A172 (cell line): ENCODE data around the gene EXOC6B. TPM values are rescaled to one million over a fixed set of nuclear protein-coding genes. Genes with fewer than 3 reads are reported as not detected.

ENCODE experiments used
- DNase-seq: peaks from one replicate; pipeline ENCODE4 v3.0.0-alpha.2; 2015; ENCODE audit warnings: low spot score
- total RNA-seq: library from RNA; depleted of rRNA; stranded (reverse); fragments of >200 nt; shearing (Covaris generic); gene quantifications from 2 replicates; pipeline ENCODE4 v1.2.3, GENCODE V29; 2014

Gene EXOC6B
- total RNA-seq, 1 experiment from 2014 or later, result 26.1 TPM

- no peak for DNase-seq
Measured at GRCh38 chr2:72789241-72789640, 36.6 kb downstream of the EXOC6B start.

DNA sequence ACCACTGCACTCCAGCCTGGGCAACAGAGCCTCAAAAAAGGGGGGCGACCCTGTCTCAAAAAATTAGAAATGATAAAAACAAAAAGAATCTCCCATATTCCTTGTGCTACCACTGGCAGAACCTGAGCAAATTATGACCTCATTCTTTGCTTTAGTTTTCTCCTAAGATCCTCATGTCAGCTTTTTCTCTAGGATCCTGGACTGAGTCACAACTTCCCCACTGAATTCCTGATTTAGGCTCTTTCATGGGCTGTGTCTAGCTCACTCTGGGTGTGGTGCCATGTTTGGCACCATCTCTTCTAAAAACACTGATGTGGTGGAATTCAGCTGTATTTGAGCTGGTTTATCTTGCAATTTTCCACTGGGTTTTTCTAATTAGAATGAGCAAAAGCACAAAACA lies 37.1 kb downstream of the EXOC6B start:
- DNase-seq, result peak; percentile 78

DNA sequence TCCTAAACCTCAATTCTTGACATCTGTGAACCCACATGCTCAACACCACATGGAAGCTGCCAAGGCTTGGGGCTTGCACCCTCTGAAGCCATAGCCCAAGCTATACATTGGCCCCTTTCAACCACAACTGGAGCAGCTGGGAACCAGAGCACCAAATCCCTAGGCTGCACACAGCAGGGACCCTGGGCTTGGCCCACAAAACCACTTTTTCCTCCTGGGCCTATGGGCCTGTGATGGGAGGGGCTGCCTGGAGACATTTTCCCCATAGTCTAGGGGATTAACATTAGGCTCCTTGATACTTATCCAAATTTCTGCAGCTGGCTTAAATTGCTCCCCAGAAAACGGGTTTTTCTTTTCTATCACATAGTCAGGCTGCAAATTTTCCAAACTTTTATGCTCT lies 40.3 kb downstream of the EXOC6B start:
- no peak for DNase-seq

DNA sequence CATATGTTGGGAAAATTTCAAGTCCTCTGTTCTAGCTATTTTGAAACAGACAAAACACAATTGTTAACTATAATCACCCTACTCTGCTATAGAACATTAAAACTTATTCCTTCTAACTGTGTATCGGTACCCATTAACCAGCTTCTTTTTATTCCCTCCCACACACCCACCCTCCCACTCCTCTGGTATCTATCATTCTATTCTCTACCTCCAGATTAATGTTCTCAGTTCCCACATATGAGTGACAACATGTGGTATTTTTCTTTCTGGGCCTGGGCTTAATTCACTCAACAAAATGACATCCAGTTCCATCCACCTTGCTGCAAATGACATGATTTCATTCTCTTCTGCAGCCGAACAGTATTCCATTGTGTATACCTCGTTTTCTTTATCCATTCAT lies 43.3 kb downstream of the EXOC6B start:
- DNase-seq, result no peak

DNA sequence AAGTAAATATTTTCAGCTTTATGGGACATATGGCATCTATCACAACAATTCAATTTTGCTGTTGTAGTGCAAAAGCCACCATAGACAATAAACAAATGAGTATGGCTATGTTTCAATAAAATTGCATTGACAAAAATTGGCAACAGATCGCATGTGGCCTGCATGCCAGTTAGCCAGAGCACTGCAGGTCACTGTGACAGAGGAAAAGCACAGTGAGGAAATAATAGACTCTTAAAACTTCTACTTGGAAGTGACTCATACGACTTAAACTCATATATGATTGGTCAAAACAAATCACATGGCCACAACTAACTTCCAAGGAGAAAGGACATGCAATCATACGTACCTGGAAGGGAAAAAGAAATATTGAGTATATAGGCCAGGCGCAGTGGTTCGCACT lies 44.4 kb downstream of the EXOC6B start:
- peak; percentile 67 for DNase-seq

DNA sequence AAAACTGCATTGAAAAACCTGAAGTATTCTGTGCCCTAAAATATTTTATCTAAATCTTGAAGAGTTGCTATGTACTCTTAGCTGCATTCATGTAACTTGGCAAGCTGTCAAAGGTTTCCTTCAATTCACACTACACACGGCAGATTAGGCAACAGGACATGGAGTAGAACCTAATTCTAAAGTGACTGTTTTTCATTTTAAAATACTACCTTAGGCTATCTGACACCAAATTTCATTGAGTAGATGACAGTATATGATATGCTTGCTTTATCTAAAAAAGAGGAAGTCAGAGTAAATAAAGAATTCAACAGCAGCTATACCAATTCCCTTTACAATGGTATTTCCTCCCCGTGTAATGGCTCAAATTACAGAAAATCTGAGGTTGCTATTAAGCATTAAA lies 45.4 kb downstream of the EXOC6B start:
- no peak for DNase-seq

GRCh38 chr2:72779495-72779894 lies 46.3 kb downstream of the EXOC6B start:
- DNase-seq, result no peak

- DNase-seq, result peak; percentile 65
Measured at GRCh38 chr2:72778410-72778809, 47.4 kb downstream of the EXOC6B start.

DNA sequence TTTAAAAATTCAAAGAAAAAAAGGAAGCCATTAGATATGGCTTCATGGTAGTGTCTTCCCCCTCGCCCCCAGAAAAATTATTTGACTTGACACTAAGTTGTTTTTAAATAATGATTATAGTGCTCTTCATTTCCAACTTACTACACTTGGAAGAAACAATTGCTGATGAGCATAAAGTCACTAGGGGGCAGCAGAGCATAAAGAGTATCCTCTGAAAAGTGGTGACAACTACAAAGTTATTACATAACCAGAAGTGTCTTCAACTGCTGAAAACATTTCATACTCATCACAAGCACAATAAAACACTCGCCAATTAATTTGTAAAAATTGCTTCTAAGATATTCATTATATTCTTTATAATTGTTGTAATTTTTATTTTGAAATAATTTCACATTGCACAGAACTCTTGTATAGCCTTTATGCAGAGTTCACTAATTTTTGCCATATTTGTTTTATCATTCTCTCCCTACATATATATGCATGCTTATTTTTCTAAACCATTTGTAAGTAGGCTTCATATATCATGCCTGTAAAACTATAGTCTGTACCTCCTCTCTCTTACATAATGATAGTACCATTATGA lies 54.9 kb downstream of the EXOC6B start:
- peak; percentile 75 for DNase-seq

GRCh38 chr2:72765997-72766609 lies 59.7 kb downstream of the EXOC6B start:
- DNase-seq, result peak; percentile 80

GRCh38 chr2:72762276-72762675 lies 63.6 kb downstream of the EXOC6B start:
- no peak for DNase-seq

- no peak for DNase-seq
Measured at GRCh38 chr2:72759755-72760154, 66.1 kb downstream of the EXOC6B start.

GRCh38 chr2:72757177-72757775 lies 68.6 kb downstream of the EXOC6B start:
- peak; percentile 95 for DNase-seq

DNA sequence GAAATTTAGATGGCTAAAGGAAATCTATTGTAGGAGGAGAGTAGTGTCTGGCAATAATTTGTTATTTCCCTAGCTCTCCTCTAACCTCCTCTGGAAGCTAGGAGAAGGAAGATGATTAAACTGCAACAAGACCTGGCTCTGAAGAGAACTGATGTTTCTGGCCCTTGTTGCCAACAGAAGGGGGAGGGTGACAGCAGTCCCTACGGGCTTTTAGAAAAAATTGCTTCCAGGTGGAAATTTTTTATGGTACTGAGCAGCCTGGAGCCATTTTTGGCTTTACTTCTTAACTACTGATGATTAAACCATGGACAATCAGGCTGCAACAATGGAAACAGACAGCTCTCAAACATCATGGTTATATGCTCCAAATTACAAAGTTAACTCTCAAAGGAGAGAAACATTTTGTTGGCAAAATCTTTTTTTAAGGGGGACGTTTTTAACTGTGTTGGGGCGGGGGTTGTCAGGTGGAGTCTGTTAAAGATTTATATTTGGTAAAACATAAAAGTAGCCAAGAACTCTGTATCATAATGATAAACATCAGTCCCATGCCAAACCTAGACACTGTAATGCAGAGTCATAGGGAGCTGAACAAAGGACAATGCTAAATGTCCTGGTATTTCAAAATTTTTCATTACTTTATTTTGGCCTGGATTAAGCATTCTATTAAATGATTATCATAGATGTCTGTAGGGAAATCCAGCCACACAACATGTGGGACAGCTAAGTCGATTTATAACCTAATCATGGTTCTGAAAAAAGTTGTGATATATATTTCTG lies 70.0 kb downstream of the EXOC6B start:
- peak; percentile 51 for DNase-seq

GRCh38 chr2:72754628-72755320 lies 71.1 kb downstream of the EXOC6B start:
- no peak for DNase-seq

DNA sequence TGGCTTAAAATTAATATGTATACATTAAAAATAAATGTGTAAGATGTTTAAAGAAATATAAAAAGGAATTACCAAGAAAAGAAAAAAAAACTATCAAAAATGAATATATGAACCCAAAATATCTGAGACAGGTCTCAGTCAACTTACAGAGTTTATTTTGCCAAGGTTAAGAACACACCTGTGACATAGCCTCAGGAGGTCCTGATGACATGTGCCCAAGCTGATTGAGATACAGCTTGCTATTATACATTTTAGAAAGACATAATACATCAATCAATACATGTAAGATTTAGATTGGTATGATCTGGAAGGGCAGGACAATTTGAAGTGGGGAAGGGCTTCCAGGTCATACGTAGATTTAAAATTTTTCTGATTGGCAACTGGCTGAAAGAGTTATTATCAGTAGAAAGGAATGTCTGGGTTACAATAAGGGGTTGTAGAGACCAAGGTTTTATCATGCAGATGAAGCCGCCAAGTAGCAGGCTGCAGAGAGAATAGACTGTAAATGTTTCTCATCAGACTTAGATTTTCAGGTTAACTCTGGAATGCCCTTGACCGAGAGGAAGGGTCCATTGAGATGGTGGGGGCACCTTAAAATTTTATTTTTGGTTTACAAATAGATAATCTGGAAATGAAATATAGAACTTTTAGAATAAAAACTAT lies 74.7 kb downstream of the EXOC6B start:
- no peak for DNase-seq

DNA sequence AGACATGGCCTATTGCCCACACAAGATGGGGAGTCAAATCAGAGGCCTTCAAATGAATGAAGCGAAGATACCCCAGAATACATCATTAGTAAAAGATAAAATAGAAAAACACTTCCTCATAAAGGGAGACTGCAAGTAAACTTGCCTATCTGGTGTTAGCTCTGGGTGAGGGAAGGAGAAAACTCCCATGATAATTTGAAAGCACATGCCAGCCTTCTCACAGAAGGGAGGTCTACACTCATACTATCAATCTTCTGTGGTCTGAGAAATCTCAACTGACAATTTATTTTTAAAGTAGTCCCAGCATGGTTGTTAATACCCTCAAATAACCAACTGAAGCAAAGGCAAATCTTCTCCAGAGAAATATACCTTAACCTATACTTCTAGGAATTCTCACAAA lies 75.4 kb downstream of the EXOC6B start:
- DNase-seq, result no peak

GRCh38 chr2:72747344-72747743 lies 78.5 kb downstream of the EXOC6B start:
- no peak for DNase-seq

- DNase-seq, result peak; percentile 60
Measured at GRCh38 chr2:72745679-72746368, 80.0 kb downstream of the EXOC6B start.

DNA sequence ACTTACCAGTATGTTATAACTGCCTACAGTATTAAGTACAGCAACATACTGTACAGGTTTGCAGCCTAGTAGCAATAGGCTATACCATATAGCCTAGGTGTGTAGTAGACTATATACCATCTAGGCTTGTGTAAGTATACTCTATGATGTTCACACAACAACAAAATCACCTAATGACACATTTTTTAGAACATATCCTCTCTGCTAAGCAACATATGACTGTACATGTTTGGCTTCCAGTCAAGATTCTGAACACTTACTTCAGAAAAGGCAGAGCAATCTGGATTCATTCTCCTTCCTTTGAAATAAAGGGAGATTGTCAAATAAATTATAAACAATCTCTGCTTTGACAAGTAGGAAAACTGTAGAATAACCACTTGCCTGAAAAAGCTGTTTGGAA lies 81.8 kb downstream of the EXOC6B start:
- peak; percentile 17 for DNase-seq

- DNase-seq, result no peak
Measured at GRCh38 chr2:72743481-72743880, 82.4 kb downstream of the EXOC6B start.
